Measurements from ENCODE around the gene XXYLT1.

DNA sequence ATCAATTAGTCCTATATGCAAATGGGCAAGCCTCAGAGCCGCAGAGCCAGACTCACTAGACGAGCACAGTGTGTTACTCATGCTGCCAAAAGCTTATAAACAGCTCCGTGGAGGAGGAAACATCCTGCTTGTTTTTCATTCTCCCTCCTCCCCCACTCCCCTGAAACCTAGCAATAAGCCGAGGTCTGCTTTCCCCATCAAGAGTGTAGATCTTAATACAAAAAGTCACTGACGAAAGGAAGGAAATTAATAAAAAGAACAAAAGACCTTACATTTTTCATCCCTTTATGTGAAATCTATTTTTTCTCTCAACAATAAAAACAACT, 88.5 kb downstream of the XXYLT1 start:
- TF ChIP-seq, protein P1, sequence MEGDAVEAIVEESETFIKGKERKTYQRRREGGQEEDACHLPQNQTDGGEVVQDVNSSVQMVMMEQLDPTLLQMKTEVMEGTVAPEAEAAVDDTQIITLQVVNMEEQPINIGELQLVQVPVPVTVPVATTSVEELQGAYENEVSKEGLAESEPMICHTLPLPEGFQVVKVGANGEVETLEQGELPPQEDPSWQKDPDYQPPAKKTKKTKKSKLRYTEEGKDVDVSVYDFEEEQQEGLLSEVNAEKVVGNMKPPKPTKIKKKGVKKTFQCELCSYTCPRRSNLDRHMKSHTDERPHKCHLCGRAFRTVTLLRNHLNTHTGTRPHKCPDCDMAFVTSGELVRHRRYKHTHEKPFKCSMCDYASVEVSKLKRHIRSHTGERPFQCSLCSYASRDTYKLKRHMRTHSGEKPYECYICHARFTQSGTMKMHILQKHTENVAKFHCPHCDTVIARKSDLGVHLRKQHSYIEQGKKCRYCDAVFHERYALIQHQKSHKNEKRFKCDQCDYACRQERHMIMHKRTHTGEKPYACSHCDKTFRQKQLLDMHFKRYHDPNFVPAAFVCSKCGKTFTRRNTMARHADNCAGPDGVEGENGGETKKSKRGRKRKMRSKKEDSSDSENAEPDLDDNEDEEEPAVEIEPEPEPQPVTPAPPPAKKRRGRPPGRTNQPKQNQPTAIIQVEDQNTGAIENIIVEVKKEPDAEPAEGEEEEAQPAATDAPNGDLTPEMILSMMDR (IDR thresholded peaks at IDR 0.05), result no peak
- no peak for TF ChIP-seq POLR2A (IDR thresholded peaks at IDR 0.05)
